Inflammatory macrophage treated with lipopolysaccharide for 1 hour (primary cell): ENCODE results near the gene HLA-E.
"Not testable (repeated sequence)": the region's sequence is repeated elsewhere in the genome, so short reads cannot be mapped to it uniquely, and the experiment has no call there.

ENCODE experiments used
- DNase-seq, 2 donors: peaks; one replicate each; pipeline ENCODE4 v3.0.0-alpha.2; 2020 to 2022

The HLA-E gene

GRCh38 chr6:30508890-30509736 is 19.8 kb downstream of the HLA-E start:
- peak; percentile 61 to 63 for DNase-seq

- DNase-seq: no peak
Observed at GRCh38 chr6:30510419-30511168, 21.3 kb downstream of the HLA-E start.

- DNase-seq: no peak
Observed at GRCh38 chr6:30511169-30511546, 21.8 kb downstream of the HLA-E start.

GRCh38 chr6:30513451-30513850 is 24.1 kb downstream of the HLA-E start:
- no peak for DNase-seq

GRCh38 chr6:30515106-30515505 is 25.8 kb downstream of the HLA-E start:
- DNase-seq: no peak

- peak; percentile 96 to 99 for DNase-seq
Observed at GRCh38 chr6:30515944-30516753, 26.8 kb downstream of the HLA-E start.

- DNase-seq: not testable (repeated sequence)
Observed at GRCh38 chr6:30516754-30517076, 27.4 kb downstream of the HLA-E start.

GRCh38 chr6:30517767-30518504 is 28.6 kb downstream of the HLA-E start:
- not testable (repeated sequence) for DNase-seq

- DNase-seq: not testable (repeated sequence)
Observed at GRCh38 chr6:30518505-30519145, 29.3 kb downstream of the HLA-E start.

- DNase-seq: no peak
Observed at GRCh38 chr6:30520522-30520921, 31.2 kb downstream of the HLA-E start.

GRCh38 chr6:30521082-30521481 is 31.8 kb downstream of the HLA-E start:
- not testable (repeated sequence) for DNase-seq

- DNase-seq: not testable (repeated sequence)
Observed at GRCh38 chr6:30521952-30522351, 32.6 kb downstream of the HLA-E start.

GRCh38 chr6:30526444-30526843 is 37.1 kb downstream of the HLA-E start:
- DNase-seq: not testable (repeated sequence)

- DNase-seq: peak; percentile 37 to 63
Observed at GRCh38 chr6:30529349-30529875, 40.1 kb downstream of the HLA-E start.

- DNase-seq: peak; percentile 53 to 79
Observed at GRCh38 chr6:30530014-30530413, 40.7 kb downstream of the HLA-E start.

- no peak for DNase-seq
Observed at GRCh38 chr6:30533460-30534294, 44.4 kb downstream of the HLA-E start.

- peak; percentile 29 to 62 for DNase-seq
Observed at GRCh38 chr6:30537931-30538330, 48.6 kb downstream of the HLA-E start.

- peak; percentile 69 to 94 for DNase-seq
Observed at GRCh38 chr6:30541515-30542403, 52.5 kb downstream of the HLA-E start.

- DNase-seq: no peak
Observed at GRCh38 chr6:30542404-30542725, 53.1 kb downstream of the HLA-E start.

GRCh38 chr6:30542915-30543314 is 53.6 kb downstream of the HLA-E start:
- no peak for DNase-seq
